Esophagus squamous epithelium (tissue), 5 donors: Measurements from ENCODE around the gene EHMT1. TPM values are rescaled to one million over a fixed set of nuclear protein-coding genes. Genes with fewer than 3 reads are reported as not detected.

Source experiments
- DNase-seq: peaks from one replicate; lab custom pipeline; 2025; lab: John Stamatoyannopoulos, UW
- H3K27ac ChIP-seq, 4 donors: fragments of 200-600 bp; sonication (generic); one replicate each; pipeline ENCODE4 v1.5.1; 2016 to 2019; ENCODE audit warnings: mild to moderate bottlenecking in 1 of 4
- H3K27me3 ChIP-seq, 4 donors: fragments of 200-600 bp; sonication (generic); 1 replicate in 3 of 4; 2 replicates in 1 of 4; pipeline versions ENCODE4 v1.5.1 to v1.6.0; 2017 to 2021; ENCODE audit warnings: antibody characterized with exemption in 1 of 4
- H3K36me3 ChIP-seq, 3 donors: fragments of 200-600 bp; sonication (generic); one replicate each; pipeline ENCODE4 v1.5.1; 2016 to 2019
- H3K4me1 ChIP-seq, 3 donors: fragments of 200-600 bp; sonication (generic); one replicate each; pipeline ENCODE4 v1.5.1; 2017 to 2019
- H3K4me3 ChIP-seq, 4 donors: fragments of 200-600 bp; sonication (generic); 1 replicate in 3 of 4; 2 replicates in 1 of 4; pipeline ENCODE4 v1.5.1; 2016 to 2019; ENCODE audit warnings: mild to moderate bottlenecking in 2 of 4, moderate library complexity in 1 of 4
- H3K9me3 ChIP-seq, 3 donors: fragments of 200-600 bp; sonication (generic); one replicate each; pipeline ENCODE4 v1.5.1; 2016 to 2019
- CTCF ChIP-seq, 6 experiments: fragments of 450-650 bp in 4 of 6; fragments of 200-600 bp in 2 of 6; sonication (generic) in 2 of 6; IDR thresholded peaks; one replicate each; pipeline ENCODE4 v1.5.1; 2016 to 2019; ENCODE audit warnings: antibody characterized with exemption in 6 of 6, mild to moderate bottlenecking in 4 of 6, moderate library complexity in 4 of 6
- POLR2A ChIP-seq, 4 donors: fragments of 450-650 bp; IDR thresholded peaks; one replicate each; pipeline ENCODE4 v1.6.1; 2017; ENCODE audit warnings: antibody characterized with exemption in 4 of 4, mild to moderate bottlenecking in 4 of 4, moderate library complexity in 3 of 4
- WGBS, 2 donors: methylation state at CpG; one replicate each; pipeline ENCODE4 v1.1.5; 2018; 5-methylcytosine and 5-hydroxymethylcytosine counted together
- intact Hi-C: fragments of 100-400 bp; cut with DNase I; formaldehyde crosslinking; loops from one replicate; pipeline ENCODE4 v1.15.0; 2022
- total RNA-seq, 4 donors: library from RNA; depleted of rRNA; stranded (reverse); fragments of >200 nt; gene quantifications; one replicate each; pipeline ENCODE4 v1.1.0, GENCODE V29; 2016
- donor health status: DM: yes; HTN: yes; CAD: no.

EHMT1 gene
- total RNA-seq, 4 donors from 2014 or later: 42.8 to 87.0 (median 65.0) TPM

GRCh38 chr9:137784046-137784445 lies 165.2 kb downstream of the EHMT1 start:
- DNase-seq: no peak
- no peaks in the 10 kb centered on the region for H3K4me1 ChIP-seq
- H3K9me3 ChIP-seq: no peaks in the 10 kb centered on the region
- peaks cover 17 to 94% (median 22%) of the 10 kb centered on the region in 3 donors for H3K36me3 ChIP-seq
- TF ChIP-seq POLR2A (IDR thresholded peaks at IDR 0.05): no peak
- TF ChIP-seq CTCF (IDR thresholded peaks at IDR 0.05): no peak
- WGBS, 2 donors: 78 to 87% methylated on average over 11 to 12 of the region's 12 CpGs
- intact Hi-C loops: no loop called here
- no peak overlapping the region for H3K4me3 ChIP-seq
- H3K27me3 ChIP-seq: no peaks in the 10 kb centered on the region
- no peak overlapping the region for H3K27ac ChIP-seq

- DNase-seq: no peak
- no peak for TF ChIP-seq CTCF (IDR thresholded peaks at IDR 0.05)
- no peak for TF ChIP-seq POLR2A (IDR thresholded peaks at IDR 0.05)
- intact Hi-C loops: no loop called here
- Histone ChIP-seq H3K4me1 (no peaks in the 10 kb centered on the region), H3K27ac (no peak overlapping the region), H3K4me3 (no peak overlapping the region), H3K27me3 (no peaks in the 10 kb centered on the region), H3K9me3 (no peaks in the 10 kb centered on the region), H3K36me3 (peaks cover 14 to 94% (median 16%) of the 10 kb centered on the region in 3 donors)
- 77 to 83% methylated on average over 15 to 17 of the region's 20 CpGs for WGBS, 2 donors
These were observed 166.1 kb downstream of the EHMT1 start for GRCh38 chr9:137784641-137785513.

- no peaks in the 10 kb centered on the region for H3K27me3 ChIP-seq
- 63 to 78% methylated on average over 12 to 16 of the region's 16 CpGs for WGBS, 2 donors
- H3K4me1 ChIP-seq: no peaks in the 10 kb centered on the region
- intact Hi-C loops: no loop called here
- peaks cover 14 to 97% (median 16%) of the 10 kb centered on the region in 3 donors for H3K36me3 ChIP-seq
- no peaks in the 10 kb centered on the region for H3K9me3 ChIP-seq
- no peak overlapping the region for H3K4me3 ChIP-seq
- H3K27ac ChIP-seq: no peak overlapping the region
- no peak for DNase-seq
- TF ChIP-seq CTCF (IDR thresholded peaks at IDR 0.05) (no peak), POLR2A (IDR thresholded peaks at IDR 0.05) (no peak)
These were observed 166.9 kb downstream of the EHMT1 start for GRCh38 chr9:137785704-137786161.

GRCh38 chr9:137786511-137786920 lies 167.7 kb downstream of the EHMT1 start:
- Histone ChIP-seq H3K36me3 (peaks cover 11 to 100% (median 16%) of the 10 kb centered on the region in 3 donors), H3K9me3 (no peaks in the 10 kb centered on the region), H3K4me1 (no peaks in the 10 kb centered on the region), H3K27ac (no peak overlapping the region), H3K4me3 (no peak overlapping the region), H3K27me3 (no peaks in the 10 kb centered on the region)
- no peak for DNase-seq
- intact Hi-C loops: no loop called here
- TF ChIP-seq POLR2A (IDR thresholded peaks at IDR 0.05) (no peak), CTCF (IDR thresholded peaks at IDR 0.05) (no peak)
- WGBS, 2 donors: 86 to 95% methylated on average over 11 to 13 of the region's 19 CpGs

GRCh38 chr9:137787381-137787780 lies 168.6 kb downstream of the EHMT1 start:
- no peak overlapping the region for H3K27ac ChIP-seq
- H3K9me3 ChIP-seq: no peaks in the 10 kb centered on the region
- H3K4me3 ChIP-seq: no peak overlapping the region
- 93% methylated on average over 9 of the region's 15 CpGs; no CpG with 5 or more reads in 1 of the 2 donors for WGBS, 2 donors
- intact Hi-C loops: no loop called here
- H3K36me3 ChIP-seq: peaks cover 2 to 100% (median 13%) of the 10 kb centered on the region in 3 donors
- H3K27me3 ChIP-seq: no peaks in the 10 kb centered on the region
- H3K4me1 ChIP-seq: no peaks in the 10 kb centered on the region
- no peak for DNase-seq
- TF ChIP-seq CTCF (IDR thresholded peaks at IDR 0.05): no peak
- no peak for TF ChIP-seq POLR2A (IDR thresholded peaks at IDR 0.05)
